Endometrium (tissue), 2 donors: Measurements from ENCODE around the gene ZNF148.

Source experiments
- FAIRE-seq: peaks from 2 replicates; lab custom pipeline; 2012; peaks lifted over from hg19 to GRCh38; lab: Jason Lieb, UNC
- donor health status: control.
- donor health status: control.

The ZNF148 gene

GRCh38 chr3:125332504-125332903 lies 42.6 kb downstream of the ZNF148 start:
- no peak for FAIRE-seq

- no peak for FAIRE-seq
Observed at GRCh38 chr3:125331243-125331642, 43.9 kb downstream of the ZNF148 start.

- no peak for FAIRE-seq
Observed at GRCh38 chr3:125326957-125327356, 48.2 kb downstream of the ZNF148 start.

GRCh38 chr3:125325746-125326145 lies 49.4 kb downstream of the ZNF148 start:
- FAIRE-seq = no peak

GRCh38 chr3:125324341-125324740 lies 50.8 kb downstream of the ZNF148 start:
- FAIRE-seq = no peak

- no peak for FAIRE-seq
Observed at GRCh38 chr3:125322917-125323316, 52.2 kb downstream of the ZNF148 start.

- no peak for FAIRE-seq
Observed at GRCh38 chr3:125322166-125322565, 53.0 kb downstream of the ZNF148 start.

GRCh38 chr3:125319765-125320164 lies 55.4 kb downstream of the ZNF148 start:
- no peak for FAIRE-seq

GRCh38 chr3:125318871-125319270 lies 56.3 kb downstream of the ZNF148 start:
- FAIRE-seq = no peak

GRCh38 chr3:125318167-125318865 lies 56.8 kb downstream of the ZNF148 start:
- no peak for FAIRE-seq

GRCh38 chr3:125317761-125318160 lies 57.4 kb downstream of the ZNF148 start:
- FAIRE-seq = no peak

- no peak for FAIRE-seq
Observed at GRCh38 chr3:125316949-125317348, 58.2 kb downstream of the ZNF148 start.

- no peak for FAIRE-seq
Observed at GRCh38 chr3:125316246-125316645, 58.9 kb downstream of the ZNF148 start.

GRCh38 chr3:125313060-125313635 lies 62.0 kb downstream of the ZNF148 start:
- FAIRE-seq = no peak

- no peak for FAIRE-seq
Observed at GRCh38 chr3:125310623-125311081, 64.5 kb downstream of the ZNF148 start.

GRCh38 chr3:125309476-125309875 lies 65.6 kb downstream of the ZNF148 start:
- no peak for FAIRE-seq

- no peak for FAIRE-seq
Observed at GRCh38 chr3:125306620-125307019, 68.5 kb downstream of the ZNF148 start.

- FAIRE-seq = no peak
Observed at GRCh38 chr3:125302932-125303331, 72.2 kb downstream of the ZNF148 start.

- no peak for FAIRE-seq
Observed at GRCh38 chr3:125300416-125300815, 74.7 kb downstream of the ZNF148 start.

GRCh38 chr3:125294411-125294810 lies 80.7 kb downstream of the ZNF148 start:
- FAIRE-seq = no peak

- FAIRE-seq = no peak
Observed at GRCh38 chr3:125292015-125292414, 83.1 kb downstream of the ZNF148 start.

GRCh38 chr3:125289429-125289981 lies 85.6 kb downstream of the ZNF148 start:
- no peak for FAIRE-seq

GRCh38 chr3:125287248-125287647 lies 87.9 kb downstream of the ZNF148 start:
- no peak for FAIRE-seq

GRCh38 chr3:125281381-125281780 lies 93.7 kb downstream of the ZNF148 start:
- FAIRE-seq = no peak
